Kidney capillary endothelial cell (primary cell): ENCODE measurements around the gene RYR1.
"Not testable (repeated sequence)": the region's sequence is repeated elsewhere in the genome, so short reads cannot be mapped to it uniquely, and the experiment has no call there.

Experiments
- DNase-seq: peaks from one replicate; pipeline ENCODE4 v3.0.0-alpha.2; 2018; ENCODE audit warnings: low spot score

RYR1 gene

DNA sequence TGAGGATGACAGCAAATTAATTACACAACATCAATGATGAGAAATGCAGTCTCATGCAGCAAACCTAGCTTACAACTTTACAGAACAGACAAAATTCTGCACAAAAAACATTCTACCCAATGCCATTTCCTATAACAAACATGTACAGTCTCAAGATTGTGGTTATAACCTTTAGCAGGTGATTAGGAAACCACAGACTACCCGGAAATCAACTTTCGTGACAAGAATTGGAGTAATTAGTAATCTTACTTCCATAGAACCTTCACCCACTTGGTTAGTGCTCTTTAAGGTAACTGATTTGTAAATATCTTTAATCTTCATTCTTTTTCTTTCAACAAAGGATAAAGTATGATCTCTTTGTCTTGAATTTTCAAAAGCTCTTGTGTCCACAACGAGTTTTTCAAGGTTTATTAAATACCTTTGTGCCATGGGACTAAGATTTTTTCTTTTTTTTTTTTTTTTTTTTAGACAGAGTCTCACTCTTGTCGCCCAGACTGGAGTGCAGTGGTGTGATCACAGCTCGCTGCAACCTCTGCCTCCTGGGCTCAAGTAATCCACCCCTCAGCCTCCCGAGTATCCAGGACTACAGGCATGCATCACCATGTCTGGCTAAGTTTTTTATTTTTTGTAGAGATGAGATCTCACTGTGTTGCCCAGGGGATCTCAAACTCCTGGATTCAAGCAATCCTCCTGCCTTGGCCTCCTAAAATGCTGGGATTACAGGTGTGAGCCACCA lies 105.5 kb downstream of the RYR1 start:
- no peak for DNase-seq

DNA sequence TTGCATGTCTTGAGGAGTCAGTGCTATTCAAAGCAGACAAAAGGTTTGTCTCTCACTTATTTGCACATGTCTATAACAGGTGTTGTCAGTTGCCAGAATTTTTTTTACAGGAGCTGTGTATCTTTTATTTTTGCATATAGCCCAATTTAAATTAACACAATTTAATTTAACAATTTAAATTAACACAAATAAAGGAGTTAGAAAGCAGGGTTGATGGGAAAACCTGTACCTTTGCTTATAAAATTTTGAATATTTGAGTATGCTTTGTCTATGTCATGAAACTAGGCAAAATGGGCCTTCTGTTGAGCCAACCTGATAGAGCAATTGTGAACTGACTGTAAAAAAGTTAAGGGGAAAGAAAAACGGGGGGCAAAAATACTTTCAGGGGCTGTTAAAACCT lies 106.3 kb downstream of the RYR1 start:
- DNase-seq, result no peak

DNA sequence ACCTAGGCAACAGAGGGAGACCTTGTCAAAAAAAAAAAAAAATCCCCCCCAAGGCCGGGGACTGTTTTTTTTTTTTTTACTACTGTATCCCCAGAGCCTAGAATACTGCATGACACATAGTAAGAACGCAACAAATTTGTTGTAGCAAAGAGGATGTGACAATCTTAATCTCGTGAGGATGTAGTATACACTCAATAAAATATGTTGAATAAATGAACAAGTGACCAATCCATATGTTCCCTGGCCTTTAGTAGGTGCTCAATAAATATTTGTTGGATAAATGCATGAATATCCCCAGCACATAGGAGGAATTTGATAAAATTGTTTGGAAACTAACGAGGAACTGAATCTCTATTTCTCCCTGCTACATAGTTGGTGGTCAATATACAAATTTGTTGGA lies 108.5 kb downstream of the RYR1 start:
- DNase-seq, result no peak

DNA sequence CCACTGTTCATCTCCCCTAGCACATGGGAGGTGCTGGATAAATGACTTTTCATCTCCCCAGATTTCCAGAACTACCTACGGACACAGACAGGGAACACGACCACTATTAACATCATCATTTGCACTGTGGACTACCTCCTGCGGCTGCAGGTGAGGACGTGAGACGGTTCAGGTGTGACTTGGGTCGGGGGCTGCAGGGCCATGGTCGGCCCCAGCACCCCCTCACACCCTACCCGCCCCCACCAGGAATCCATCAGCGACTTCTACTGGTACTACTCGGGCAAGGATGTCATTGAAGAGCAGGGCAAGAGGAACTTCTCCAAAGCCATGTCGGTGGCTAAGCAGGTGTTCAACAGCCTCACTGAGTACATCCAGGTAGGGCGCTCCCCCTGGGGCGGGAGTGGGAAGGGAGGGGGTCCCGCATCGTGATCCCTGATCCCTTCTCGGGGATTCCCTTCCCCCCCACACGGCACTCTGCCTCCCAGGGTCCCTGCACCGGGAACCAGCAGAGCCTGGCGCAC lies 109.9 kb downstream of the RYR1 start:
- no peak for DNase-seq

DNA sequence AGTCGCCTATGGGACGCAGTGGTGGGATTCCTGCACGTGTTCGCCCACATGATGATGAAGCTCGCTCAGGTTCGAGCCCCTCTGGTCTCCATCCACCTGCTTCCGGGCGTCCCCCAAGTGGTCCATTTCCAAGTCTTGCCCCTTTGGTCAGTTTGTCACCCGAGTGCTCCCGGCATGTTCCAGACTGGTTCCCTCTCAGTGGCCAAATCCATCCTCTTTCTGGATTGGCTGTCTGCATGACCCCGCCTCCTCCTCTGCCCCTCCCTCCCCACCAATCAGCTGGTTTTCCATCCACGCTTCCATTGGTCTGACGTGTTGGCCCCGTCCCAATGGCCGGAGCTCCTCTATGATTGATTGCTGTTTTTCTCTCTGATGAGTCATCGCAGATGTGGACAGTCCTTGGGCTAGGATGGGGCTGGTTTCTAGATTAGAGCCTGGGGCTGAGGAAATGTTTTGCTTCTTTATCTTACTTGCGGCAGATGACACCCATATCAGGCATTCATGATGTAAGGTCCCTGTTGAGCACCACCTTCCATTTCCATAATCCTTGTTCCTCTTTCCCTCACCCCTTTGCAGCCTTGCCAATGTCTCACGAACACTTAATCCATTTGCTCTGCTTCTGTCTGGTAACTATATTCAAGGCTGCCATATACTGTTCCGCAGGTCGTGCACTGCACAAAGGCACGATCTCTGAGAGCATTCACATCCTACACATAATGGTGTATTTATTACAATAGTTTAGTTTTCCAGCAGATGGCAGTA lies 110.5 kb downstream of the RYR1 start:
- DNase-seq, result peak; percentile 84

DNA sequence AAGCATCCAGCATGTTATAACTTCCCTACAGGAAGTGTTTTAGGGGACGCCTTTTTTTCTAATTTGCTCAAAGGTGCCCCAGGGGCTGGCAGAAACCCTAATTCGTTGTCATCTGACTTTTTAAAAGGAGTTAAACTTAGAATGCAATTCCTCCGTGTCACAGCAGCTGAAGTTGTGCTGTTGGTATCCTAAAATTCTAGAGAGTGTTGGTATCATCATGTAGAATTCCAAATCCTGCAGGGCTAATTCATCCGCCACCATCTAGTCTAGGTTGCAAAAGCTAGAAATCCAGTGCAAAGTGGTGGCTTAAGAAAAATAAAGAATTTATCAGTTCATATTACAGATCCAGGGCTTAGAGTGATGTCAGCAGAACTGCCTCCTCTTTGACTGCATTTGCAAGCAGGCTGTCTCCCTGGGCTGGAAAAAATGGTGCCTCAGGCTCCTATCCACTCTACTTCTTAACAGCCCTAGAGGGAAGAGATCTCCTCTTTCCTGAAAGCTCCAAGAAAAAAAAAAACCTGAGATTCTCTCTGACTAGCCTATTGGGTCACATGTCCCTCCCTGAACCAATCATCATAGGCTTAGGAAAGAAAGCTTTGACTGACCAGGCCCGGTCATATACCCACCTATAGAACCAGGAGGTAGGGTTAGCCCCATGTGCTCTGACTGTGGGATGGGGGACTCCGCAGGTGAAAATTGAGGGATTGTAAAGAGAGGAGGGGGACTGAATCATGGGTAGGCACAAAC lies 111.3 kb downstream of the RYR1 start:
- DNase-seq, result no peak

DNA sequence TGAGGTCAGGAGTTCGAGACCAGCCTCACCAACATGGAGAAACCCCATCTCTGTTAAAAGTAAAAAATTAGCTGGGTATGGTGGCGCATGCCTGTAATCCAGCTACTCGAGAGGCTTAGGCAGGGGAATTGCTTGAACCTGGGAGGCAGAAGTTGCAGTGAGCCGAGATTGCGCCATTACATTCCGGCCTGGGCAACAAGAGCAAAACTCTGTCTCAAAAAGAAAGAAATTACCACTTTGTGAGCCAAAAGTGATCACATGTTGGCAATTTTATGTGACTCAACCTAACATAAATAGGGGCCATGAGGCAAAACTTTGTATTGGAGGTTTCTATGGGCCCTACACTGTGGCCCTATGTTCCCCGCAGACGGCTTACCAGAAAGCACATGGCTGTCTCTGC lies 112.1 kb downstream of the RYR1 start:
- DNase-seq, result no peak

DNA sequence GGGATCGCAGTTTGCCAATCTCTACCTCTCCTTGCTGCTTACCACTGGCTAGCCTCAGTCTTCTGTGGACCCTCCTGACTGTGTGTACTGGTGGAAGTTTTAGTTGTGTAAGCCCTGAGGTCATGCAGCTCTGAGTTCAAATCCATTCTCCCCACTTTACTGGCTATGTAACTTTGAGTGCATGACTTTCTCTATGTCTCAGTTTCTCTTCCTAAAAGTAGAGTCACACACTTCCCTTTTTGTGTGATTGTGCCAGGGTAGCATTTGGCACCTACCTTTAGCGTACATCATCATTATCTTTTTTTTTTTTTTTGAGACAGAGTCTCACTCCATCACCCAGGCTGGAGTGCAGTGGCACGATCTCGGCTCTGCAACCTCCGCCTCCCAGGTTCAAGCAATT lies 113.9 kb downstream of the RYR1 start:
- DNase-seq, result no peak

DNA sequence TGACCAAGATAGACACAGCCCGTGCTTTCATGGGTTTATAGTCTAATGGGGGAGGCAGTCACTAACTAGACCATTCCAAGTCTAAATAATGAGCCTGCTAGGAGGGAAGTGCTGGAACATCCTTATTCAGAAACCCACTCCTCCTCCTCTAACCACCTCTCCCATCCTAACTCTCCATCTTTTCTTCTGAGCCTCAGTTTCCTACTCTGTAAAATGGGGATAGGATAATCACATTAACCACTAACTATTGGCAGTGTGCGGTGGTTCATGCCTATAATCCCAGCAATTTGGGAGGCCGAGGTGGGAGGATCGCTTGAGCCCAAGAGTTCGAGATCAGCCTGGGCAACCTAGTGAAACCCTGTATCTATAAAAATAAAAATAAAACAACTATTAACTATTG lies 115.6 kb downstream of the RYR1 start:
- no peak for DNase-seq

DNA sequence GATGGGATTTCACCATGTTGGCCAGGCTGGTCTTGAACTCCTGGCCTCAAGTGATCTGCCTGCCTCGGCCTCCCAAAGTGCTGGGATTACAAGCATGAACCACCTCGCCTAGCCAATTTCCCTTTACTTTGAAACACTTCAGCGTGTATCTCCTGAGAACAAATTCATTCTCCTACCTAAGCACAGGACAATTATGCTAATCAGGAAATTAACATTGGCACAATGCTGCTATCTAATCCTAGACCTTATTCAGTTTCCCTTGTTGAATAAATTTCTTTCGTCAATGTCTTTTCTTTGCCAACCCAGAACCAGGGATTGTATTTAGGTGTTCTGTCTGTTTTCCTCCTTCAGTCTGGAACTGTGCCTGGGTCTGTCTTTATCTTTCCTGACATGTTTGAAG lies 116.5 kb downstream of the RYR1 start:
- no peak for DNase-seq

DNA sequence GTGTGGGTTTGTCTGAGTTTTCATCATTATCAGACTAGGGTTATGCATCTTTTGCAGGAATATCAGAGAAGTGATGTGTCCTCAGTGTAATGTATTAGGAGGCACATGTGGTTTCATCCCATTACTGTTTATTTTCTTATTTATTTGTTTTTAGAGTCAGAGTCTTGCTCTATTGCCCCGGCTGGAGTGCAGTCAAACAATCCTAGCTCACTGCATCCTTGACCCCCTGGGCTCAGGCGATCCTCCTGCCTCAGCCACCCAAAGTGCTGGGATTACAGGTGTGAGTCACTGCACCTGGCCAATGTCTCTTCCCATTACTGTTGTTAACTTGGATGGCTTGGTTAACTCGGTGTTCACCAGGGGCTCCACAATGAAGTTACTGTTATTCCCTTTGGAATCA lies 116.9 kb downstream of the RYR1 start:
- no peak for DNase-seq

DNA sequence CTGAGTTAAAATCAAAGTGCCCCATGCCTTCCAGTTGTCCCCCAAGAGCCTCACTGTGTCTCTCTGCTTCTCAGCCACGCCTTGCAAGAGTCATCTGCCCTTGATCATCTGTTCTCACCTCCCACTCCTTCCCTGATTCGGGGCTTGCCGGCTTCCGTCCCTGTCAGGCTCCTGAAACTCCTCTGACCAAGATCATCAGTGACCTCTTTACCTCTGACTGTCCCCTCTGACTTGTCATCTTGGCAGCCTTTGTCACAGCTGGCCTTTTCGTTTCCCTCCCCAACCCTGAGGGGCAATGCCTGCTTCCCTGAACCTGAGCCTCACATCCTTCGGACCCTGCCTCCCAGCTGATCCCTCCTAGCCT lies 117.9 kb downstream of the RYR1 start:
- DNase-seq, result no peak

DNA sequence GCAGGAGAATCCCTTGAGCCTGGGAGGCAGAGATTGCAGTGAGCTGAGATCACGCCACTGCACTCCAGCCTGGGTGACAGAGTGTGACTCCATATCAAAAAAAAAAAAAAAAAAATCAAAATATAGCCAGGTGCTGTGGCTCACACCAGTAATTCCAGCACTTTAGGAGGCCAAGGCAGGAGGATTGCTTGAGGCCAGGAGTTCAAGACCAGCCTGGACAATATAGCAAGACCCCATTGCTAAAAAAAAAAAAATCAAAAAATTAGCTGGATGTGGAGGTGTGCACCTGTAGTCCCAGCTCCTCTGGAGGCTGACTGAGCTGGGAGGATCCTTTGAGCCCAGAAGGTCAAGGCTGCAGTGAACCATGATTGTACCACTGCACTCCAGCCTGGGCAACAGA lies 119.7 kb downstream of the RYR1 start:
- not testable (repeated sequence) for DNase-seq

DNA sequence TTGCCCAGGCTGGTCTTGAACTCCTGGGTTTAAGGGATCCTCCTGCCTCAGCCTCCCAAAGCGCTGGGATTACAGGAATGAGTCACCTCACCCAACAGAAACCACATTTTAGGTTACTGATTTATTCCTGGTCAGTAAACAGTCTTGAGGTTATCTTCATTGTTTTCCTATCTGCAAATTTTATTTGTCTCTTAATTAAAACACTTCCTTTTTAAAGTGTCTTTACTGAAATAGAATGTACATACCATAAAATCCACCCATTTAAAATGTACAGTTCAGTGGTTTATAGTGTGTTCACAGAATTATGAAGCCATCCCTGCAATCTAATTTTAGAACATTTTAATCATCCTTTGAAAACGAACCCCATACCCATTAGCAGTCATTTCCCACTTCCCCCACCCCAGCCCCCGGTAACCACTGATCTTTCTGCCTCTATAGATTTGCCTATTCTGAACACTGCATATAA lies 121.2 kb downstream of the RYR1 start:
- no peak for DNase-seq

DNA sequence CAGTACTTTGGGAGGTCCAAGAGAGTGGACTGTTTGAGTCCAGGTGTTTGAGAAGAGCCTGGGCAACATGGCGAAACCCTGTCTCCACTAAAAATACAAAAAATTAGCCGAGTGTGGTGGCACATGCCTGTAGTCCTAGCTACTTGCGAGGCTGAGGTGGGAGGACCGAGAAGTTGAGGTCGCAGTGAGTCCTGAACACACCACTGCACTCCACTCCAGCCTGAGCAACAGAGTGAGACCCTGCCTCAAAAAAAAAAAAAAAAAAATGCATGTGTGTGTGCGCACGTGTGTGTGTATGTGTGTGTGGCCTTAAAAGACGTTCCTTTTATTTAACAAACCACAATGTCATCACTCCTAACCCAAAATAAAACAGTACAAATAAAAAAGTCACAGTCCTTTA lies 121.7 kb downstream of the RYR1 start:
- DNase-seq, result no peak

DNA sequence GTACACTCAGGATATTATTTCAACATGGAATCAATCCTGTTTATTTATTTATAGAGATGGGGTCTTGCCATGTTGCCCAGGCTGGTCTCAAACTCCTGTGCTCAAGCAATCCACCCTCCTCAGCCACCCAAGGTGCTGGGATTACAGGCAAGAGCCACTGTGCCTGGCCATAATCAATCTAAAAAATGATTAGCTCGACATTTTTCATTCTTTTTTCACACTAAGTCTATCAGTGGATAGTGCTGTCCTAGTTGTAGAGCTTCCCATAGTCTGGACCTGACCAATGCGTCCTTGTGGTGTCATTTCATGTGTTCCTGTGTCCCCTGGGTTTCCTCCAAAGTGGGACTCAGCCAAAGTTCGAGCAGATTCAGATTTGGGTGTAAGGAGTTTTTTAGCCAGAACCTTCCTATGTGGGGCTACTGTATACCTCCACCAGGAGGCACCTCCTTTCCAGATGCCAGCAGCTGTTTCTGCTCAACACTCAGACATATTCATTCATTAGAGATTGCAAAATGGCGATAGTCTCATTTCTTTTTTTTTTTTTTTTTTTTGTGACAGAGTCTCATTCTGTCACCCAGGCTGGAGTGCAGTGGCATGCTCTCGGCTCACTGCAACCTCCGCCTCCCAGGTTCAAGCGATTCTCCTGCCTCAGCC lies 123.2 kb downstream of the RYR1 start:
- no peak for DNase-seq

DNA sequence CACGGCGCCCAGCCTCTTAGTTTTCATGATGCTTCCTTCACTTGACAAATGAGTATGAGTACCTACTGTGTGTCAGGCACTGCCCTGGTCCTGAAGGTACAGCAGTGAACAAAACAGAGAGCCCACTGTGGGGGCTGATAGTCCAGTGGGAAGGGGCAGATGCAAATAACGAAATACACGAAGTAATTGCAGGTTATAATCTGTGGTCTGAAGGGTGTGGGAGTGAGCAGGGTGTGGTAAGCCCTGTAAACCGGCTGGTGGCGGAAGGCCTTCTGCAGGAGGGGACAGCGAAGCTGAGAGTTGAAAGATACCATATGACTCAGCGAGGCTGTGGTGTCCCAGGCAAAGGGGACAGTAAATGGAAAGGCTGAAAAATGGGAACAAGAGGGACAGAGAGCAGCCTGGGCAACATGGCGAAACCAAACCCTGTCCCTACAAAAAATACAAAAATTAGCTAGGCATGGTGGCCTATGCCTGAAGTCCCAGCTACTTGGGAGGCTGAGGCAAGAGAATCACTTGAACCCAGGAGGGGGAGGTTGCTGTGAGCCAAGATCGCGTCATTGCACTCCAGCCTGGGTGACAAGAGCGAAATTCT lies 123.8 kb downstream of the RYR1 start:
- DNase-seq, result no peak

DNA sequence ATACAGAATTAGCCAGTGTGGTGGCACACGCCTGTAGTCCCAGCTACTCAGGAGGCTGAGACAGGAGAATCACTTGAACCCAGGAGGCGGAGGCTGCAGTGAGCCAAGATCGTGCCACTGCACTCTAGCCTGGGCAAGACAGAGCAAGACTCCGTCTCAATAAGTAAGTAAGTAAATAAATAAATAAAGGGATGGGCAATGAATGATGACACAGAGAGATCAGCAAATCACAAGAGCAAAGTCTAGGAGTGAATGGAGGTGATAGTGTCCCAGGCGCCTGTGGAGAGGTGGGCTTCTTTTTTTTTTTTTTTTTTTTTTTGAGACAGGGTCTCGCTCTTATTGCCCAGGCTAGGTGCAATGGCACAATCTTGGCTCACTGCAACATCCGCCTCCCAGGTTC lies 125.4 kb downstream of the RYR1 start:
- not testable (repeated sequence) for DNase-seq

DNA sequence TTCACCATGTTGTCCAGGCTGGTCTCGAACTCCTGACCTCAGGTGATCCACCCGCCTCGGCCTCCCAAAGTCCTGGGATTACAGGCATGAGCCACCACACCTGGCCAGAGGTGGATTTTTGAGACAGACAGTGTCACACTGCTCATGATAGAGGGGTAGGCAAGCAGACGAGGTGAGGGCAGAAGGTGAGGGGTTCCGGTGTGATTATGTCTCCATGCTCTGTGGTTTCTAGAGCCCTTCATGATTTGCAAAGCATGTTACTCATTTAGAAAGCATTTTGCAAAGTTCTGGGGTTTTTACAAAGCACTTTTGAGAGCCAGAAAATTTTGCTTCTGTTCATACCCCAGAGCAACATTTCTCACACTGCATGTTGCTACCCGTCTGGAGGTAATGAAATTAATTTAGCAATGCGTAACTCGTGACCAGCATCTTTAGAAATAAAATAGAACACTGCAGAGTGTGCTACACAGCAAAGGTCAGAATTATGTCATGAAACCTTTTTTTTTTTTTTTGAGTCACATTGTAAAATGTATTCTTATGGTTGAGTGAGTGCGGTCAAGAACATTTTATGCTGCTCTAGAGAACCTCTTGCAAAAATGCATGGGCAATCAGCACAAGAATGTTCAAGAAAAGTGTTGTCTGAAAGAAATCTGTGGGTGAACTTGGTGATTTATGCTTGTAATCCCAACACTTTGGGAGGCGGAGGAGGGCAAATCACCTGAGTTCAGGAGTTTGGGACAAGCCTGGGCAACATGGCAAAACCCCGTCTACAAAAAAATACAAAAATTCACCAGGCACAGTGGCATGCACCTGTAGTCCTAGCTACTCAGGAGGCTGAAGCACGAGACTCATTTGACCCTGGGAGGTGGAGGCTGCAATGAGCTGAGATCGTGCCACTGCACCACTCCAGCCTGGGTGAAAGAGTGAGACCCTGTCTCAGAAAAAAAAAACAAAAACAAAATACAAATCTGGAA lies 126.2 kb downstream of the RYR1 start:
- DNase-seq, result no peak

DNA sequence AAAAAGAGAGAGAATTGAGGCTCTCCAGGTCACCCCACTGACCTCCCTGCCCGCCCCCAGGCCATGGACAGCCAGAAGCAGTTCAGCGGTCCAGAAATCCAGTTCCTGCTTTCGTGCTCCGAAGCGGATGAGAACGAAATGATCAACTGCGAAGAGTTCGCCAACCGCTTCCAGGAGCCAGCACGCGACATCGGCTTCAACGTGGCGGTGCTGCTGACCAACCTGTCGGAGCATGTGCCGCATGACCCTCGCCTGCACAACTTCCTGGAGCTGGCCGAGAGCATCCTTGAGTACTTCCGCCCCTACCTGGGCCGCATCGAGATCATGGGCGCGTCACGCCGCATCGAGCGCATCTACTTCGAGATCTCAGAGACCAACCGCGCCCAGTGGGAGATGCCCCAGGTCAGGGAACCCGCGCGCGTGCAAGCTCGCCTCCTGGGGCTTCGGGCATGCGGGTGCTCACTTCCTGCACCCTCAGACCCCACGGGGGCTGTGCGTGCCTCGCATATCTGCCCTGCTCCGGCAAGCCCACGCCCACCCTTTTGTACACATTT lies 127.6 kb downstream of the RYR1 start:
- DNase-seq, result no peak
